ENCODE measurements around the gene MTG2.

DNA sequence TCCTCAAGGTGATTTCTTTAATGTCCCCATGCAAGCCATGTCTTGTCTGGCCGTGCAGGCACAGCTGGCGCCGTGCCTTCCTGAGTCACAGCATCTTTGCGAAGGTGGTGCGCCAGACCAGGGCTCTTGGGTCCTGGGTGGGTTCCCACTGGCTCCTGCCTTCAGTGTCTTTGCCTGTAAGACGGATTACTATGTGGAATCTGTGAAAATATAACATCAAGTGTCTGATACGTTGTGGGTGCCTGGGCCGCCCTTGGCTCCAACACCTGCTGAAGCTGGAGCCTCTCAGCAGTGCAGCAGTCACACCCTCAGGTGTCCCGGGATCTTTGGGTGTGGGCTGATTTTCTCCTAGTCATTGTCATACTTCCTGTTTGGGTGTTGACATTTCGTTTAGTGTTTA lies 58.7 kb downstream of the MTG2 start:
- TF ChIP-seq CTCF (IDR thresholded peaks at IDR 0.05; ENCODE audit: low read depth, low read length, missing input control): no peak
- TF ChIP-seq, protein P1, sequence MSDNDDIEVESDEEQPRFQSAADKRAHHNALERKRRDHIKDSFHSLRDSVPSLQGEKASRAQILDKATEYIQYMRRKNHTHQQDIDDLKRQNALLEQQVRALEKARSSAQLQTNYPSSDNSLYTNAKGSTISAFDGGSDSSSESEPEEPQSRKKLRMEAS (IDR thresholded peaks at IDR 0.05): no peak
- no peak for TF ChIP-seq ATF3 (IDR thresholded peaks at IDR 0.05)
- no peak for TF ChIP-seq RXRA (IDR thresholded peaks at IDR 0.05)

All from liver (tissue), 3 donors.